HEK293T (cell line): ENCODE results near the gene ERICH2.

Experiments
- CTCF ChIA-PET: fragments of 350-600 bp; formaldehyde crosslinking; extraction: SDS; loops from one replicate; lab custom pipeline; 2021; ENCODE audit warnings: antibody characterized with exemption, inconsistent platforms; lab: Yijun Ruan, JAX
- POLR2A ChIA-PET: fragments of 350-600 bp; formaldehyde crosslinking; extraction: SDS; loops from one replicate; lab custom pipeline; 2020; ENCODE audit warnings: antibody characterized with exemption, inconsistent platforms; lab: Yijun Ruan, JAX
- DNase-seq: peaks from one replicate; pipeline ENCODE4 v3.0.0; 2012; ENCODE audit warnings: mixed read lengths; ENCODE audit errors: extremely low spot score
- ARNT ChIP-seq: fragments of 450-650 bp; IDR thresholded peaks from 2 replicates; pipeline ENCODE4 v1.6.1; 2017; ENCODE audit warnings: mild to moderate bottlenecking
- BHLHE40 ChIP-seq: fragments of 450-650 bp; IDR thresholded peaks from 2 replicates; pipeline ENCODE4 v1.6.1; 2016; ENCODE audit warnings: mild to moderate bottlenecking, moderate library complexity, borderline replicate concordance
- CTBP1 ChIP-seq: fragments of 450-650 bp; IDR thresholded peaks from 2 replicates; pipeline ENCODE4 v1.6.1; 2016; ENCODE audit warnings: borderline replicate concordance
- ELF4 ChIP-seq: fragments of 450-650 bp; IDR thresholded peaks from 2 replicates; pipeline ENCODE4 v1.6.1; 2017; ENCODE audit warnings: antibody characterized with exemption
- FOXA1 ChIP-seq: fragments of 450-650 bp; IDR thresholded peaks from 2 replicates; pipeline ENCODE4 v1.6.1; 2016; ENCODE audit warnings: mild to moderate bottlenecking
- FOXK2 ChIP-seq: fragments of 450-650 bp; IDR thresholded peaks from 2 replicates; pipeline ENCODE4 v1.6.1; 2016; ENCODE audit warnings: mild to moderate bottlenecking
- FOXM1 ChIP-seq: fragments of 450-650 bp; IDR thresholded peaks from 2 replicates; pipeline ENCODE4 v1.6.1; 2017; ENCODE audit warnings: mild to moderate bottlenecking, borderline replicate concordance
- HDGF ChIP-seq: fragments of 450-650 bp; IDR thresholded peaks from 2 replicates; pipeline ENCODE4 v1.6.1; 2017; ENCODE audit warnings: antibody characterized with exemption, borderline replicate concordance
- L3MBTL2 ChIP-seq: fragments of 450-650 bp; conservative IDR thresholded peaks from 2 replicates; pipeline ENCODE4 v1.6.1; 2016; ENCODE audit warnings: mild to moderate bottlenecking
- LEF1 ChIP-seq: fragments of 450-650 bp; IDR thresholded peaks from 2 replicates; pipeline ENCODE4 v1.6.1; 2017; ENCODE audit warnings: mild to moderate bottlenecking, borderline replicate concordance
- NFRKB ChIP-seq: fragments of 450-650 bp; IDR thresholded peaks from 2 replicates; pipeline ENCODE4 v1.6.1; 2016; ENCODE audit warnings: mild to moderate bottlenecking, moderate library complexity
- SP1 ChIP-seq: fragments of 450-650 bp; IDR thresholded peaks from 2 replicates; pipeline ENCODE4 v1.6.1; 2017
- SUZ12 ChIP-seq: fragments of 450-650 bp; IDR thresholded peaks from 2 replicates; pipeline ENCODE4 v1.6.1; 2016; ENCODE audit warnings: mild to moderate bottlenecking
- TARDBP ChIP-seq: fragments of 450-650 bp; IDR thresholded peaks from 2 replicates; pipeline ENCODE4 v1.6.1; 2016
- ZNF384 ChIP-seq: fragments of 450-650 bp; IDR thresholded peaks from 2 replicates; pipeline ENCODE4 v1.6.1; 2016
- TF ChIP-seq, protein P1 (sequence below): fragments of 450-650 bp; IDR thresholded peaks from 2 replicates; pipeline ENCODE4 v1.6.1; 2016

The ERICH2 gene

DNA sequence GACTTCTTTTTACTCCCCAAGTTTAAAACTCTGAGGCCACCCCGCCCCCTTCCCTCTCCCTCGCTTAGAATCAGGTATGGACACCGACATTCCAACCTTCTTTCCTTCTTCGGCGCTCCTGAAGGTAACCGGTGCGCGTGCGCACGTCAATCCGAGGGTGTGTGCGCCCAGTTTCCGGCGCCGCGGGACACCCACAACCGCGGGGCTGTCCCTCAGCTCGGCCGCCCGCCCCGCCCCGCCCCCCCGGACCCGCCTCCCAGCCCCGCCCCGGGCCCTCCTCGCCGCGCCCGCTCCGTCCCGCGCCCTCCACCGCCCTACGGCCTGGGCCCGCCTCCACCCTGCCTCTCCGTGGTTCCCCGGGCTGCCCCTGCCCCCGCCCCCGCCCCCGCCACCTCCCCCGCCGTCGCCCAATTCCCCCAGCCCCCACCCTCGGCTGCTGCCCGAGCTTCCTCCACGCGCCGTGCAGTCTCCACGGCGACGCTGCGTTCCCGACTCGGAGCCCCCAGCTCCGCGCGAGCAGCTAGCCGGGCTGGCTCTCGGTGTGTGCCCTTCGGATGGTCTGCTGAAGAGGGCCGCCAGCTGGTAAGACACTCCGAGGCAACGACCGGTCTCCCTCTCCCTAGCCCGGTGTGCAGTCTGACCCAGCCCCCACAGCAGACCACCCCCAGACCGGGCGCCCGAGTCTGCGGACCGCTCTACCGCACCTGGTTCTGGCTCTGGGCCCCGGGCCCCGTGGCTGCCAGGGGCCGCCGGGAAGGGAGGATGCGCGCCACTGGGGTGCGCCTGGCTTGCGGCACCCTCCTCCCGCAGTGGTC lies 635 bp downstream of the ERICH2 start:
- CTCF ChIA-PET, result no interaction called here

DNA sequence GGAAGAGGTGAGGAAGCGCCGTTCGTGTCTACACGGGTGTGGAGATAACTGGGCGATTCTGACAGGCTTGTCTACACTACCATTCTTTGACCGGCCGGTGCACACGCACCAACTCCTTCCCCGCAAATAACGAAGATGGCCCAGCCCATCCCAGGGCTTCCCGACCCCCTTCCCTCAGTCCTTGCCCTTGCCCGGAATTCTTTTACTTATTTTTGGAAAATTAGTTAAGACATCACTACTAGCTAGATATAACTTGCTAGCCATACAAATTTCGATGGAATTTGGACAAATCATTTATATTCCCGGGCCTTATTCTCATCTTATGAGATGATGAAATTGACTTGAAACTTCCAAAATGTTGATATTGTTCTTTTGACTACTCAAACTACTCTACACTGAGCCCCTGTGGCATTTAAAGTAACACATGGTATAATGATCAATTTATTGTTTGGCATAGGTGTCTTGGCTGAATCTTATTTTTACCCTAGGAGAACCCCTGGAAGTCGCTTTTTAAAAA lies 1.3 kb downstream of the ERICH2 start:
- ChIA-PET POLR2A (no interaction called here), CTCF (interaction anchor here (0.6 to 1.3 kb wide), 2 partner anchors 60 to 188 kb away, joined by 3 read pairs; no protein-coding TSS in a partner anchor)
- TF ChIP-seq ELF4, result no peak
- no peak for TF ChIP-seq FOXA1
- no peak for TF ChIP-seq L3MBTL2
- TF ChIP-seq NFRKB, result no peak
- no peak for TF ChIP-seq SUZ12
- no peak for TF ChIP-seq FOXK2
- TF ChIP-seq ZNF384, result no peak
- TF ChIP-seq ARNT, result no peak
- TF ChIP-seq, protein P1, sequence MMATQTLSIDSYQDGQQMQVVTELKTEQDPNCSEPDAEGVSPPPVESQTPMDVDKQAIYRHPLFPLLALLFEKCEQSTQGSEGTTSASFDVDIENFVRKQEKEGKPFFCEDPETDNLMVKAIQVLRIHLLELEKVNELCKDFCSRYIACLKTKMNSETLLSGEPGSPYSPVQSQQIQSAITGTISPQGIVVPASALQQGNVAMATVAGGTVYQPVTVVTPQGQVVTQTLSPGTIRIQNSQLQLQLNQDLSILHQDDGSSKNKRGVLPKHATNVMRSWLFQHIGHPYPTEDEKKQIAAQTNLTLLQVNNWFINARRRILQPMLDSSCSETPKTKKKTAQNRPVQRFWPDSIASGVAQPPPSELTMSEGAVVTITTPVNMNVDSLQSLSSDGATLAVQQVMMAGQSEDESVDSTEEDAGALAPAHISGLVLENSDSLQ, result no peak
- no peak for TF ChIP-seq TARDBP
- no peak for TF ChIP-seq SP1
- no peak for TF ChIP-seq FOXM1
- TF ChIP-seq HDGF, result no peak
- no peak for TF ChIP-seq CTBP1

More for the DNA sequence above, 635 bp downstream of the ERICH2 start:
- peak; percentile 88 for DNase-seq
- POLR2A ChIA-PET, result interaction anchor here (0.6 to 1.4 kb wide), 3 partner anchors 46 to 92 kb away, joined by 3 to 5 read pairs (median 3); partner anchors contain the start of gene GAD1
- TF ChIP-seq L3MBTL2 (peak; percentile 51), CTBP1 (no peak)
- TF ChIP-seq, protein P1, result peak; percentile 66

DNA sequence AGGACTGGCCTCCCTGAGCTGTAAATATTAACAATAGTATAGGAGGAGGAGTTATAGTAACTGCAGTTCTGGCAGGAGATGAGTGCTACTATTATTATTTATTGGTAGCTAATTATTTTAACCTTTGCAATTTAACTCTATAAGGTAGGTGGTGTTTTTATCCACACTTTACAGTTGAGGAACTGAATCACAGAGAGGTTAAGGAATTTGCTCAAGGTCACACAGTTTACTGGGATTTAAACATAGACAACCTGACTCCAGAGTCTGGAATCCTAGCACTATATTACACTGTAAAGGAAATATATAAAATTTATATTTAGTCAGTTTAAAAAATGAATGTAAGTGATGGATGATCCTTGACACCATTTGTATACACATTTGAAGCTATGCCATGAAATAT lies 2.1 kb downstream of the ERICH2 start:
- CTCF ChIA-PET, result interaction anchor here (0.5 to 1.3 kb wide), 2 partner anchors 61 to 457 kb away, joined by 3 to 5 read pairs; no protein-coding TSS in a partner anchor
- POLR2A ChIA-PET, result no interaction called here
- TF ChIP-seq FOXM1 (no peak), CTBP1 (no peak), NFRKB (no peak), SP1 (no peak), ELF4 (no peak), BHLHE40 (no peak), SUZ12 (no peak), FOXA1 (no peak), L3MBTL2 (no peak), ZNF384 (no peak), HDGF (no peak), ARNT (no peak), FOXK2 (no peak), TARDBP (no peak), LEF1 (no peak)
- TF ChIP-seq, protein P1, result no peak
- no peak for DNase-seq

More for the DNA sequence above, 1.3 kb downstream of the ERICH2 start:
- DNase-seq, result peak; percentile 39

DNA sequence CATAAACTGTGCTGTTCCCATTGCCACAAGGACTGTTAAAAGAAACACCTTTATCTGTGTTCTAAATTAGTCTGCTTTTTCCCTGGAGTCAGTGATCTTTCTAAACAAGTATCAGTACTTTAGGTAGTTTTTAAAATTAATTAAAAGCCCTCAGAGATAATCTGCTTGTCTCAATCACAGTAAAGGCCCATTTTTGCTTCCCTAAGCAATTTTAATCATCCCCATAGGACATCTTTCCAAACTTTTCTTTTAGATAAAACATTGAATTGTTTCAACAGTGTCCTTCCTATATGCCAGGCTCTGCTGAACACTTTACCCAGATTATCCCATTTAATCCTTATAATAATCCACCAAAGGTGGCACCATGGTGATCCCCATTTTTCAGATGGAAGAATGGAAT lies 3.9 kb downstream of the ERICH2 start:
- POLR2A ChIA-PET, result no interaction called here
- TF ChIP-seq LEF1, result no peak
- TF ChIP-seq BHLHE40, result no peak
- no peak for TF ChIP-seq FOXM1
- no peak for TF ChIP-seq ZNF384
- TF ChIP-seq SP1, result no peak
- no peak for TF ChIP-seq SUZ12
- no peak for TF ChIP-seq CTBP1
- TF ChIP-seq ARNT, result no peak
- CTCF ChIA-PET, result no interaction called here
- no peak for DNase-seq

DNA sequence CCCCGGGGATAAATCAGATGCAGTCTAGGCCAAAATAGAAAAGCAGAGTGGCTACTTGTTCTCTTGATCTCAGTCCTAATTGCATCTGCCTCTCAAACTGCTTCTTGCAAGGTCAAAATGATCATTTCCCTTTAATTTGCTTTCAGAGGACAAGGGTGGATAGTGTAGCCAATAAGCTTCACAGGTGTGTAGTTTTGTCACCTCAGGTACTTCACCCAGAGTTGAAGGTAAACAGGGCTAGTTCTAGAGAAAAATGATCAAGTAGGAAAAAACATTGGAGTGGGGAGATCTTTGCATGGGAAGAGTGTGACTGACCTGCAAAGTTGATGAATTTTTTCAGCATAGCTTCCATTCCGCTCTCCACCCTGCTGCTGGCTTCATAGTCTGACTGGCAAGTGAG lies 8.7 kb downstream of the ERICH2 start:
- ChIA-PET POLR2A (no interaction called here), CTCF (interaction anchor here (0.6 kb wide), 1 partner anchor 113 kb away, joined by 5 read pairs; no protein-coding TSS in a partner anchor)
- TF ChIP-seq, protein P1, result no peak
- TF ChIP-seq BHLHE40, result no peak
- no peak for TF ChIP-seq FOXM1
- TF ChIP-seq ARNT, result no peak
- no peak for TF ChIP-seq TARDBP
- TF ChIP-seq LEF1, result no peak
- no peak for TF ChIP-seq CTBP1
- no peak for TF ChIP-seq FOXA1
- no peak for TF ChIP-seq HDGF
- TF ChIP-seq L3MBTL2, result no peak
- DNase-seq, result no peak
